ENCODE results near the gene B3GNT7.

B3GNT7 gene

DNA sequence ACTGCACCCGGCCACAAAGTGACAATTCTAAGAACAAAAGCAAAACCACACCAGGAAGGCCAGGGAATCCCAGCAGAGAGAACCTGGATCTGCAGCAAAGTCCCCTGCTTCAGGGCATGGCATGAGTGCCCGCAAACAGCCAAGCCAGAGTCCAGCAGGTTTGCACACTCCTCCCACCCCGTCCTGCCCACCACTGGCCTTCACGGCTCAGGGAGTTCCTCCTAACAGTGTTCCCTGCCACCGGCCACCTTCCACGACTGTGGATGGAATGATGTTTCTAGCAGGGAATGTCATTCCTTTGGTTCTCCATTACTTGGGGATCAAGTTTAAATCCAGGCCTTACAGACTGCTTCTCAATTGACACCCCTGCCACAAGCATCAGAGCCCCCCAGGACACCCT lies 42.0 kb upstream of the B3GNT7 start:
- H3K4me3 ChIP-seq (ENCODE audit: control insufficient read depth, low read depth, low read length): no peak overlapping the region
- DNase-seq (ENCODE audit: low read depth): no peak
- TF ChIP-seq, protein P1, sequence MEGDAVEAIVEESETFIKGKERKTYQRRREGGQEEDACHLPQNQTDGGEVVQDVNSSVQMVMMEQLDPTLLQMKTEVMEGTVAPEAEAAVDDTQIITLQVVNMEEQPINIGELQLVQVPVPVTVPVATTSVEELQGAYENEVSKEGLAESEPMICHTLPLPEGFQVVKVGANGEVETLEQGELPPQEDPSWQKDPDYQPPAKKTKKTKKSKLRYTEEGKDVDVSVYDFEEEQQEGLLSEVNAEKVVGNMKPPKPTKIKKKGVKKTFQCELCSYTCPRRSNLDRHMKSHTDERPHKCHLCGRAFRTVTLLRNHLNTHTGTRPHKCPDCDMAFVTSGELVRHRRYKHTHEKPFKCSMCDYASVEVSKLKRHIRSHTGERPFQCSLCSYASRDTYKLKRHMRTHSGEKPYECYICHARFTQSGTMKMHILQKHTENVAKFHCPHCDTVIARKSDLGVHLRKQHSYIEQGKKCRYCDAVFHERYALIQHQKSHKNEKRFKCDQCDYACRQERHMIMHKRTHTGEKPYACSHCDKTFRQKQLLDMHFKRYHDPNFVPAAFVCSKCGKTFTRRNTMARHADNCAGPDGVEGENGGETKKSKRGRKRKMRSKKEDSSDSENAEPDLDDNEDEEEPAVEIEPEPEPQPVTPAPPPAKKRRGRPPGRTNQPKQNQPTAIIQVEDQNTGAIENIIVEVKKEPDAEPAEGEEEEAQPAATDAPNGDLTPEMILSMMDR (IDR thresholded peaks at IDR 0.05; ENCODE audit: control insufficient read depth, insufficient read depth, low read depth, low read length, missing control alignments): no peak

DNA sequence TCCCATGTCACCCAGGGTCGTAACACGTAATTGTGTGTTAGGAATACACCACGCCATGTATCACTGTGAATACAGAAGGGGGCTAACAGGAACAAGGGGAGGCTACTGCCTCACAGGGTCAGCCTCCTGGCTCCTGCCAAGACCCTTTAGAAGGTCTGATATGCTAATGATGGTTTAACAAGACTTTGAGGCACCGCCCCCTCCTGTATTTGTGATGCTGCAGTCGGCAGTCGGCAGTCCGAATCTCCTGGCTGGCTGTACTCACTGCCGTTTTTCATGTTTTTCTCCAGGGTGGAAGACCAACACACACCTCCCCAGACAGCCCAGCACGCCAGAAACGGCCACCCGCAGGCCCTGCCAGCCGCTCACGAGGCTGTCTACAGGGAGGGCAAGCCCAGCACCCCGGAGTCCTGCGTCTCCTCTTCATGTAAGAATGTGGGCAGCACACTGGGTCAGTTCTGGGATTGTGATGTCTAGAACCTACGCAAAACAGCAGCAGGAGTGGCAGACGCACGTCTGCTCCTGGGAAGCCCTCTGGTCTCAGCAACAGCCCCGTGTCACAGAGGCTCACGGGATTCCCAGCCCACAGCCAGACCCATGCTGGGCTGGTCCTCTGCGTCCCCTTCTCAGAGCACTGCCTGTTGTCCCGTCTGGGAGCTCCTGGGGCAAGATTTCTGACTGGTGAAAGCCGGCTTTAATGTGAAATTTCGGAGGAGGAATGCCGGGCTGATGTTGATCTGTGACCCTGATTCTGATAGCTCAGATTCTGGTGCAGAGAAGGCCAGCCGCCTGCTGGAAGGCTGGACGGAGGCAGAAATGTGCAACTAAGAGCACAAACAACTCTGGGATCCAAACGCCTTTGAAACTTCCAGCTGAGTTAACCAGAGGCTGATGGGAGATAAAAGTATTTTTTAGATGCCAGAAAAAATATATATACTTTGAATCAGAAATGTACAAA lies 39.7 kb upstream of the B3GNT7 start:
- TF ChIP-seq, protein P1 (IDR thresholded peaks at IDR 0.05; ENCODE audit: control insufficient read depth, insufficient read depth, low read depth, low read length, missing control alignments): no peak
- no peak for DNase-seq (ENCODE audit: low read depth)
- H3K4me3 ChIP-seq (ENCODE audit: control insufficient read depth, low read depth, low read length): no peak overlapping the region

DNA sequence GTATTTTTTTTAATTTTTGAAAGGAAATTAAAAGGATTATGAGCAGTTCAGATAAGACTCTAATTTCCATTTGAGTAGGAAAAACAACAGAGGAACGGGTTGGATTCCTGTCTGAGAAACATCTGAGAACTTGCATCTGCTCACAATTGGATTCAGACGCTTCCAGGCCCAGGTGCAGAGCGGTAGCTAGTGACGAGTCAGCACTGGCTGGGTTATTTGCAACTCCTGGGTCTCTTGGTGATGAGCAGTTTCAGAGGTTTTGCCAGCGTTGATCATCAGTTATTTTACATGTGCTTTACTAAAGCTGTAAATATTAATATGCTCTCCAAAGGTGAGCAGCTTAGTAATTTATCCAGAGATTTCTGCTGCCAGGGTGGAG lies 39.1 kb upstream of the B3GNT7 start:
- DNase-seq (ENCODE audit: low read depth): no peak
- no peak overlapping the region for H3K4me3 ChIP-seq (ENCODE audit: control insufficient read depth, low read depth, low read length)
- TF ChIP-seq, protein P1 (IDR thresholded peaks at IDR 0.05; ENCODE audit: control insufficient read depth, insufficient read depth, low read depth, low read length, missing control alignments): no peak

DNA sequence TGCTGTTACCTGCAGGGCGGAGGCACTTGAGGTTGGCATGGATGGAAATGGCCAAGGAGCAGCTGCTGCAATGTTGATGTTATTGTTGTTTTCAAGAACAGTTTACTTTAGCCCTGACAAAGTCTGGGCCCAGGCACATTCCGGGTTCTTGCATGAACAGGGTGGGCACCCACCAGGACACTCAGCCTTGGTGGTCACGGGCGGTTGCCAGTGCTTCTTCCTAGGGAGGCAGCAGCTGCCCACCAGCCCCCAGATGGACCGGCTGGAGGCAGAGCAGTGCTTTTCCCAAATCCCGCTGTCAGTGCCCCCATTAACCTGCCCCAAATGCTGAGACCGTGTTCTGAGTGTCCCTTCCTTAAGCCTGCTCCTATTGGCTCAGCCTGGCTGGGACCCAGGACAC lies 38.5 kb upstream of the B3GNT7 start:
- H3K4me3 ChIP-seq (ENCODE audit: control insufficient read depth, low read depth, low read length): no peak overlapping the region
- DNase-seq (ENCODE audit: low read depth): no peak
- TF ChIP-seq, protein P1 (IDR thresholded peaks at IDR 0.05; ENCODE audit: control insufficient read depth, insufficient read depth, low read depth, low read length, missing control alignments): no peak

DNA sequence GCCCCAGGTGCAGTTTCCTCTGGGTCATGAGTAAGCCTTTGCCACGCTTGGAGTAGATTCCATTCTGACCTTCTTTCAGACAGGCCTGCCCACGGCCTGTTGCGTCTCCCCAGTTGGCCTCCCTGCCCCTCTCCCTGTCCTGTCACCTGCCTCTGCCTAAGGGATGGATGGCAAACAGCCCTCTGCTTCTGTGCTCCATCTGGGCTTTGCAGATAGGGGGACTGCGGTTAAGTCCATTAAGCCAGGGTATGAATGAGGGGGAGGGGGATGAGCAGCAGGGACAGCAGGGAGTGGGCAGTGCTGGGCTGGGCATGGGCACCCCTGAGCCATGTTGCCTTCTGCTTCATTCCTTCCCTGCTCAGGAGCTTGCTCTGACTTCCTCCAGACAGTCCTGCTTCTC lies 37.6 kb upstream of the B3GNT7 start:
- DNase-seq (ENCODE audit: low read depth): no peak
- H3K4me3 ChIP-seq (ENCODE audit: control insufficient read depth, low read depth, low read length): no peak overlapping the region
- TF ChIP-seq, protein P1 (IDR thresholded peaks at IDR 0.05; ENCODE audit: control insufficient read depth, insufficient read depth, low read depth, low read length, missing control alignments): no peak

DNA sequence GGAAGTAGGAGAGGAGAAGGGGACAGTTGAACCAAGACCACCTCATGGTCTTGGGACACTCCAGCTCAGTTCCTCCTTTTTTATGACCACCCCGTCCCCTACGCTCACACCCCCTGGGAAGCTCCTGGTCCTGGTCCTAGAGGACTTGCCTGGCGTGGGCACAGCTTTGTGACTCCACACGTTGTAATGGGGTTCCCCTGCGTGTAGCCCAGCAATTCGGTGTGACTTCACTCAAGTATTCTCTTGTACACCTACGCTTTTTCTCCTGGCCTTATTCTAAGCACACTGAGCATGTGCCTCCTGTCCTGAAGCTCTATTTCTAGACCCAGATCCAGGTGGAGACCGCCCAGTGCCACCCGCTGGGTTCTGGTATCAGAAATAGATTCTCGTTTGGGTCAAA lies 36.1 kb upstream of the B3GNT7 start:
- no peak for DNase-seq (ENCODE audit: low read depth)
- H3K4me3 ChIP-seq (ENCODE audit: control insufficient read depth, low read depth, low read length): no peak overlapping the region
- TF ChIP-seq, protein P1 (IDR thresholded peaks at IDR 0.05; ENCODE audit: control insufficient read depth, insufficient read depth, low read depth, low read length, missing control alignments): no peak

Measured in AG09309 (cell line).